Ishikawa (cell line): ENCODE data around the gene OR4N2.

Experiments
- CEBPB ChIP-seq: IDR thresholded peaks from 2 replicates; pipeline ENCODE4 v1.6.1; 2012
- RAD21 ChIP-seq: IDR thresholded peaks from 2 replicates; pipeline ENCODE4 v1.6.1; 2012; ENCODE audit warnings: low read depth

DNA sequence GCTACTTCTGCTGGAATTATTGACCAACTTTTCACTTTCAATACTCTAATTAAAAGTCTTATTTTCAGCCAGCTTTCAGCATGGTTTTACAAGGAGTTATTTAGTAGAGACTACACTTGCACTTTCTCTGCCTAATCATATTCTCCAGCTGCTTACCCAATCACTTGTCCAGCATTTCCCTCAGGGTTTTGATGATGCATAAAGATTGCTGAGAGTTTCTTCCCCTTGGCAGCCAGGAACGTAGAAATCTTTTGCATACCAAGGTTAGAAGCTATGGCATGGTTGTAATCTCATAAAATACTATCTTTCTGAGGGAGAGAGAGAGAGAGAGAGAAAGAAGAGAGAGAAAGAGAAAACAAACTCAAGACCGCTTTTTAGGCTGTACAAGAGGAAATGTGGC is 49.4 kb upstream of the OR4N2 start:
- no peak for TF ChIP-seq RAD21
- no peak for TF ChIP-seq CEBPB
